ENCODE data around the gene UBAP1.

GRCh38 chr9:34131571-34131970 is 47.3 kb upstream of the UBAP1 start:
- TF ChIP-seq, protein P1, sequence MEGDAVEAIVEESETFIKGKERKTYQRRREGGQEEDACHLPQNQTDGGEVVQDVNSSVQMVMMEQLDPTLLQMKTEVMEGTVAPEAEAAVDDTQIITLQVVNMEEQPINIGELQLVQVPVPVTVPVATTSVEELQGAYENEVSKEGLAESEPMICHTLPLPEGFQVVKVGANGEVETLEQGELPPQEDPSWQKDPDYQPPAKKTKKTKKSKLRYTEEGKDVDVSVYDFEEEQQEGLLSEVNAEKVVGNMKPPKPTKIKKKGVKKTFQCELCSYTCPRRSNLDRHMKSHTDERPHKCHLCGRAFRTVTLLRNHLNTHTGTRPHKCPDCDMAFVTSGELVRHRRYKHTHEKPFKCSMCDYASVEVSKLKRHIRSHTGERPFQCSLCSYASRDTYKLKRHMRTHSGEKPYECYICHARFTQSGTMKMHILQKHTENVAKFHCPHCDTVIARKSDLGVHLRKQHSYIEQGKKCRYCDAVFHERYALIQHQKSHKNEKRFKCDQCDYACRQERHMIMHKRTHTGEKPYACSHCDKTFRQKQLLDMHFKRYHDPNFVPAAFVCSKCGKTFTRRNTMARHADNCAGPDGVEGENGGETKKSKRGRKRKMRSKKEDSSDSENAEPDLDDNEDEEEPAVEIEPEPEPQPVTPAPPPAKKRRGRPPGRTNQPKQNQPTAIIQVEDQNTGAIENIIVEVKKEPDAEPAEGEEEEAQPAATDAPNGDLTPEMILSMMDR (IDR thresholded peaks at IDR 0.05 in 2 of 3, conservative IDR thresholded peaks at IDR 0.05 in 1 of 3; ENCODE audit: insufficient read depth in 2 of 3, low read depth in 1 of 3, low read length in 3 of 3): no peak
- TF ChIP-seq ATF1 (CRISPR knock-in tag; IDR thresholded peaks at IDR 0.05) (no peak), ATF1 (tag; IDR thresholded peaks at IDR 0.05) (no peak), BHLHE40 (IDR thresholded peaks at IDR 0.05; ENCODE audit: low read length) (no peak), HNRNPH1 (optimal IDR thresholded peaks at IDR 0.05; ENCODE audit: low read depth, low read length) (no peak)
- TF ChIP-seq, protein P2, sequence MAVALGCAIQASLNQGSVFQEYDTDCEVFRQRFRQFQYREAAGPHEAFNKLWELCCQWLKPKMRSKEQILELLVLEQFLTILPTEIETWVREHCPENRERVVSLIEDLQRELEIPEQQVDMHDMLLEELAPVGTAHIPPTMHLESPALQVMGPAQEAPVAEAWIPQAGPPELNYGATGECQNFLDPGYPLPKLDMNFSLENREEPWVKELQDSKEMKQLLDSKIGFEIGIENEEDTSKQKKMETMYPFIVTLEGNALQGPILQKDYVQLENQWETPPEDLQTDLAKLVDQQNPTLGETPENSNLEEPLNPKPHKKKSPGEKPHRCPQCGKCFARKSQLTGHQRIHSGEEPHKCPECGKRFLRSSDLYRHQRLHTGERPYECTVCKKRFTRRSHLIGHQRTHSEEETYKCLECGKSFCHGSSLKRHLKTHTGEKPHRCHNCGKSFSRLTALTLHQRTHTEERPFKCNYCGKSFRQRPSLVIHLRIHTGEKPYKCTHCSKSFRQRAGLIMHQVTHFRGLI (CRISPR knock-in tag; IDR thresholded peaks at IDR 0.05): no peak
